ENCODE results near the gene NME7. TPM values are rescaled to one million over a fixed set of nuclear protein-coding genes. Genes with fewer than 3 reads are reported as not detected.

Gene NME7
- total RNA-seq, 1 experiment from 2014 or later, result 36.5 TPM

DNA sequence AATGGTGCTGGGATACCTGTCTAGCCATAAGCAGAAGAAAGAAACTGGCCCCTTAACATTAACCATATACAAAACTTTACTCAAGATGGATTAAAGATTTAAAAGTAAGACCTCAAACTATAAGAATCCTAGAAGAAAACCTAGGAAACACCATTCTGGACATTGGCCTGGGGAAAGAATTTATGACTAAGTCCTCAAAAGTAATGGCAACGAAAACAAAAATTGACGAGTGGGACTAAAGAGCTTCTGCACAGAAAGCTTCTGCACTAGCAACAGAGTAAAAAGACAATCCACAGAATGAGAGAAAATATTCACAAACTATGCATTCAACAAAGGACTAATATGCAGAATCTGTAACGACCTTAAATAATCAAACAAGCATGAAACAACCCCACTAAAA lies 66.7 kb downstream of the NME7 start:
- TF ChIP-seq, protein P1, sequence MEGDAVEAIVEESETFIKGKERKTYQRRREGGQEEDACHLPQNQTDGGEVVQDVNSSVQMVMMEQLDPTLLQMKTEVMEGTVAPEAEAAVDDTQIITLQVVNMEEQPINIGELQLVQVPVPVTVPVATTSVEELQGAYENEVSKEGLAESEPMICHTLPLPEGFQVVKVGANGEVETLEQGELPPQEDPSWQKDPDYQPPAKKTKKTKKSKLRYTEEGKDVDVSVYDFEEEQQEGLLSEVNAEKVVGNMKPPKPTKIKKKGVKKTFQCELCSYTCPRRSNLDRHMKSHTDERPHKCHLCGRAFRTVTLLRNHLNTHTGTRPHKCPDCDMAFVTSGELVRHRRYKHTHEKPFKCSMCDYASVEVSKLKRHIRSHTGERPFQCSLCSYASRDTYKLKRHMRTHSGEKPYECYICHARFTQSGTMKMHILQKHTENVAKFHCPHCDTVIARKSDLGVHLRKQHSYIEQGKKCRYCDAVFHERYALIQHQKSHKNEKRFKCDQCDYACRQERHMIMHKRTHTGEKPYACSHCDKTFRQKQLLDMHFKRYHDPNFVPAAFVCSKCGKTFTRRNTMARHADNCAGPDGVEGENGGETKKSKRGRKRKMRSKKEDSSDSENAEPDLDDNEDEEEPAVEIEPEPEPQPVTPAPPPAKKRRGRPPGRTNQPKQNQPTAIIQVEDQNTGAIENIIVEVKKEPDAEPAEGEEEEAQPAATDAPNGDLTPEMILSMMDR (IDR thresholded peaks at IDR 0.05; ENCODE audit: unreplicated experiment), result no peak
- no TSS peak for BruUV-seq (replicated peaks)
- Mint-ChIP-seq H3K27me3 (ENCODE audit: insufficient read depth, unreplicated experiment) (no peaks in the 10 kb centered on the region), H3K4me1 (ENCODE audit: insufficient read depth, unreplicated experiment) (no peaks in the 10 kb centered on the region), H3K36me3 (ENCODE audit: insufficient read depth, unreplicated experiment) (peaks cover 11% of the 10 kb centered on the region), H3K4me3 (ENCODE audit: unreplicated experiment) (no peak overlapping the region), H3K27ac (ENCODE audit: low read depth, unreplicated experiment) (no peak overlapping the region), H3K9me3 (ENCODE audit: unreplicated experiment) (no peaks in the 10 kb centered on the region)
- no peak for DNase-seq (ENCODE audit: unreplicated experiment)
- POLR2A ChIA-PET, result no interaction called here
- intact Hi-C loops (cut with micrococcal nuclease), result no loop called here
- CTCF ChIA-PET, result no interaction called here

DNA sequence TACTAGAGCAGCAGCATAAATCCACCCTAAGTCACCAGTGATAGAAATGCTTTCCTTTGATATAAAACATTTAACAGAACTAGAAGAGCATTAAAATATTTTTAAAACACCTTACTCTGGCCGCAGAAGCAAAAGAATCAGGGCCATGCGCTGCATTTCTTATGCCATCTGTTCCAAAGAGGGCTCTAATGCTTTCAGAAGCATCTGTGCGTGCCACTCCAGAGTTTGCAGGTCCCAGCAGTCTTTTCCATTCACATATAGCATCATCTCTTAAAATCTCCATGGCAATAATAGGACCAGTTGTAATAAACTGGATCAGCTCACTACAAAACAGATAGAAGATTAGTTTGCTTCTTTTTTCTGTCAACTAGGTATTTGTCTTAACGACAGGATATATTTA lies 69.2 kb downstream of the NME7 start:
- POLR2A ChIA-PET, result interaction anchor here (0.6 to 1.2 kb wide), 2 partner anchors 12 to 172 kb away, joined by 3 to 5 read pairs; no protein-coding TSS in a partner anchor
- no TSS peak for BruUV-seq (replicated peaks)
- no peak for DNase-seq (ENCODE audit: unreplicated experiment)
- TF ChIP-seq, protein P1 (IDR thresholded peaks at IDR 0.05; ENCODE audit: unreplicated experiment), result no peak
- CTCF ChIA-PET, result no interaction called here
- H3K9me3 Mint-ChIP-seq (ENCODE audit: unreplicated experiment), result no peaks in the 10 kb centered on the region
- no peaks in the 10 kb centered on the region for H3K4me1 Mint-ChIP-seq (ENCODE audit: insufficient read depth, unreplicated experiment)
- peaks cover 11% of the 10 kb centered on the region for H3K36me3 Mint-ChIP-seq (ENCODE audit: insufficient read depth, unreplicated experiment)
- no peak overlapping the region for H3K4me3 Mint-ChIP-seq (ENCODE audit: unreplicated experiment)
- intact Hi-C loops (cut with micrococcal nuclease), result no loop called here
- no peak overlapping the region for H3K27ac Mint-ChIP-seq (ENCODE audit: low read depth, unreplicated experiment)
- H3K27me3 Mint-ChIP-seq (ENCODE audit: insufficient read depth, unreplicated experiment), result no peaks in the 10 kb centered on the region

DNA sequence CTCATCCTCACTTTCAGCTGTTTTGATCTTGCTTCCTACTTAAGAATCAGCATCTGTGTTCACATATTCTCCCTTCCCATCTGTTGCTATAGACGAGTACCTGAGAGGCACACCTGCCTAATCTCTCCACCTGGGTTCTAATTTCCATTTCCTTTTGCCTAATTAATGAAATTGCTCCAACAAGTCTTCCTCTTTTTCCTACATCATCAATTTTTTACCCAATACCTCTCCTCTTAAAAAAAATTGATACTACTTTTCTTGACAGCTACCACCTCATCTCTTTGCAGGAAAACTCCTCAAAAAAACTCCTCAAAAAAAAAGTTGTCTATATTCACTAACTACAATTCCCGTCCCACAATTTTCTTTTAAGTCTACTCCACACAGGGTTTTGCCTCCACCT lies 71.8 kb downstream of the NME7 start:
- peaks cover 11% of the 10 kb centered on the region for H3K36me3 Mint-ChIP-seq (ENCODE audit: insufficient read depth, unreplicated experiment)
- no peaks in the 10 kb centered on the region for H3K9me3 Mint-ChIP-seq (ENCODE audit: unreplicated experiment)
- intact Hi-C loops (cut with micrococcal nuclease), result no loop called here
- no peak overlapping the region for H3K27ac Mint-ChIP-seq (ENCODE audit: low read depth, unreplicated experiment)
- no peaks in the 10 kb centered on the region for H3K4me1 Mint-ChIP-seq (ENCODE audit: insufficient read depth, unreplicated experiment)
- no peak for DNase-seq (ENCODE audit: unreplicated experiment)
- ChIA-PET POLR2A (no interaction called here), CTCF (interaction anchor here (0.7 kb wide), 1 partner anchor 1038 kb away, joined by 6 read pairs; no protein-coding TSS in a partner anchor)
- no peaks in the 10 kb centered on the region for H3K27me3 Mint-ChIP-seq (ENCODE audit: insufficient read depth, unreplicated experiment)
- no peak overlapping the region for H3K4me3 Mint-ChIP-seq (ENCODE audit: unreplicated experiment)
- TF ChIP-seq, protein P1 (IDR thresholded peaks at IDR 0.05; ENCODE audit: unreplicated experiment), result no peak
- no TSS peak for BruUV-seq (replicated peaks)

DNA sequence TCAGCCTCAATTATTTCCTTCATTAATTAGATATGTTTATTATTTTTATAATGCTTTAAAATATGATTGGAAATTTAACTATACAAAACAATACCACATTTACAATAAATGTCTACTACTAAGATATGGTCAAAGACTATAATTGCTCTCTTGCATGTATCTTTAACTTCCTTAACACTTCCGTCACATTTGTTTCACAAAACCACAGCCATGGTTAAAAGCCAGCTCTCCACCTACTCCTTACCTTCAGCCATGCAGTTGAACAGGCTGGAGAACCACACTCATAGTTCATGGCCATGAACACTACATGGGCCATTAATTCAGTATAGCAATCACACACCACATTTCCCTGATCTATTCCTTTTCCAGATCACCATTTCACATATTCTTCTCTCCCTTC lies 72.2 kb downstream of the NME7 start:
- TF ChIP-seq, protein P1 (IDR thresholded peaks at IDR 0.05; ENCODE audit: unreplicated experiment), result no peak
- Mint-ChIP-seq H3K9me3 (ENCODE audit: unreplicated experiment) (no peaks in the 10 kb centered on the region), H3K27me3 (ENCODE audit: insufficient read depth, unreplicated experiment) (no peaks in the 10 kb centered on the region), H3K36me3 (ENCODE audit: insufficient read depth, unreplicated experiment) (peaks cover 11% of the 10 kb centered on the region), H3K4me1 (ENCODE audit: insufficient read depth, unreplicated experiment) (no peaks in the 10 kb centered on the region), H3K4me3 (ENCODE audit: unreplicated experiment) (no peak overlapping the region), H3K27ac (ENCODE audit: low read depth, unreplicated experiment) (no peak overlapping the region)
- intact Hi-C loops (cut with micrococcal nuclease), result no loop called here
- POLR2A ChIA-PET, result interaction anchor here (0.6 to 1.1 kb wide), 2 partner anchors 15 to 633 kb away, joined by 3 to 4 read pairs; no protein-coding TSS in a partner anchor
- CTCF ChIA-PET, result no interaction called here
- BruUV-seq (replicated peaks), result no TSS peak
- DNase-seq (ENCODE audit: unreplicated experiment), result no peak

All from MCF 10A (cell line).